Activated naive CD8-positive, alpha-beta T cell treated with anti-CD3 and anti-CD28 coated beads, Interleukin-2, amount 50 U/mL, for 24 hours (primary cell): ENCODE results near the gene CEL.
A peak's percentile ranks its signal among the peaks of the same experiment; 100 is the strongest.

Experiments
- ATAC-seq: fragments of 150-1000 bp; cut with Tn5 transposase; one replicate; pipeline ENCODE4 v1.10.0; 2021
- DNase-seq: peaks from one replicate; pipeline ENCODE4 v3.0.0; 2021
- H3K27ac Mint-ChIP-seq: one replicate; pipeline ENCODE4 v1.8.0; 2021; ENCODE audit warnings: mild to moderate bottlenecking, mixed read lengths
- H3K27me3 Mint-ChIP-seq: one replicate; pipeline ENCODE4 v1.8.0; 2021; ENCODE audit warnings: mixed read lengths
- H3K36me3 Mint-ChIP-seq: one replicate; pipeline ENCODE4 v1.8.0; 2021; ENCODE audit warnings: low read depth, mixed read lengths
- H3K4me1 Mint-ChIP-seq: one replicate; pipeline ENCODE4 v1.8.0; 2021; ENCODE audit warnings: mixed read lengths
- H3K4me3 Mint-ChIP-seq: one replicate; pipeline ENCODE4 v1.8.0; 2021; ENCODE audit warnings: mild to moderate bottlenecking, moderate library complexity, mixed read lengths
- H3K9me3 Mint-ChIP-seq: one replicate; pipeline ENCODE4 v1.8.0; 2021; ENCODE audit warnings: mixed read lengths

CEL gene

DNA sequence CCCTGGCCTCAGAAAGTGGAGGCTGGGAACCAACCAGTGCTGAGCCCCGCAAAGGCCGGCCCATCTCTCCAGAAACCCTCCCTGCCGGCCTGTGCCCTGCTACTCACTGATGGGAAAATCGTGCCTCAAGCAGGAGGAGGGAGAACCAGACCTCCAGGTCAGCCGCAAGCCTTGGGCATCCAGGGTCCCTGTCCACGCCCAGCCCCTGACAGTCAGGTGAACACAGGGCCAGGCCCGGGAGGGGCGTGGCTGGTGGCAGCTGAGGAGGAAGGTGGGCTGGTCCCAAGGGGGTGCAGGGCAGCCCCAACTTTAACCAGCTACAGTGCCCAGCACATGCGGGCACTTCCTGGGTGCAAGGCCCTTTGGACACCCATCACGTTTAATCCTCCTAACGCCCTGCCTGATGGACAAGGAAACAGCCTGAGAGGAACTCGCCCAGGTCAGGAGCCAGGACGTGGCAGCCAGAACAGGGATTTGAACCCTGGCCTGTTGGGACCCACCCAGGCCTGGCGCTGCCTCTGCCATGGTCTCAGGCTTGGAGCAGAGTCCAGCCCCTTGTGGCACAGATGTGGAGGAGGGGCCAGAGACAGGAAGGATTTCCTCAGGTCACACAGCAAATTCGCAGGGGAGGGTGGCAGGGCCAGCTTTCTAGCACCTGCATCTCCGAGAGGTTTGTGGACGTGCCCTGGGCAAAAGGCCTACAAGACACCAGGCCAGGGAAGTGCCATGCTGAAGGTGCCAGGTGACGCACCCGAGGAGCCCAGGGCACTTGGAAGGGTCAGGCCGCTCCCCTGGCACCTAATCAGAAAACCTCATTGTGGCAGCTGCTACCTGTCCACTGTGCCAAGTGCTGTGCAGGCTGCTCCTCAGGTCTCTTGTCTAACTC, 54.8 kb downstream of the CEL start:
- ATAC-seq (no peak), DNase-seq (no peak)
- H3K4me1 Mint-ChIP-seq: peaks cover 71% of the 10 kb centered on the region
- H3K36me3 Mint-ChIP-seq: no peaks in the 10 kb centered on the region
- H3K27ac Mint-ChIP-seq: peak overlapping the region; percentile 84
- H3K4me3 Mint-ChIP-seq: no peak overlapping the region
- H3K27me3 Mint-ChIP-seq: no peaks in the 10 kb centered on the region
- no peaks in the 10 kb centered on the region for H3K9me3 Mint-ChIP-seq

DNA sequence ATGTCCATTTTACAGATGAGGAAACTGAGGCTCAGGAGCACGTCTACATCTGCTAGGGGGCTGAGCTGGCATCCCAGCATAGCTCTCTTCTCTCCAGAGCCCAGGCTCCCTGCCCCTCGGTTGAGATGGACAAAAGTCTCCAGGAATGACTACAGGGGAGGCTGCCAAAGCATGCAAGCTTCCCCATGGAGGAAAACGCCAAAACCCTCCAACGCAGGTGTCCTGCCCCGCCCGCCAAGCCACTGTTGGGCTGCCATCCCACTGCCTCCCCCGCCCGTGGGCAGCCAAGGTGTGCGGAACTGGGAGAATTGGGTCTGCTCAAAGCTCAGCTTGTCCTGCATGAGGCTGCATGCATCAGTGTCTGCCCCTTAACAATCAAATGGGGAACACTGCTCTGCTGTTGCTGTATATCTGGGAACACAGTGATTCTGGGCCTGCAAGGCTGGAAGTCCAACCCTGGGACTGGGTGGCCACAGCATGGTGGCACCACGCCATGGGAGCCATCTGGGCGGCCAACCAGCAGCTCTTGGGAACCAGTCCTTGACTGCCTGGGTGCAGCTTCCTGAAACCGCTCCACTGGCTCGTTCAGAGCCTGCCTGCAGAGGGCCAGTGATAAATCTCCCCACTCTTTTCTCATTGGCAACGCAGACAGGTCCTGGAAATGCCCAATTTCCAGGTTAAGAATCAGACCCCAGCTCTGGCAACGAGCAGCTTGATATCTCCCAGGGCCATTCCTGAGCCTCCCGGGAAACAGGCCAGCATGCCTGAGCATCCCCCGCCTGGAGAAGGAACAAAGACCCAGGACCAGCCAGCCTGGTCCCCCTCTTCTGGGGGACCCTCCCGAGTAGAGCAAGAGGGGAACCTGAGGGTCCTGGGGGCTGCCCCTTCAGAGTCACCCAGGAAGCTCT, 55.7 kb downstream of the CEL start:
- no peak for DNase-seq
- Mint-ChIP-seq H3K4me1 (peaks cover 74% of the 10 kb centered on the region), H3K27me3 (no peaks in the 10 kb centered on the region), H3K36me3 (no peaks in the 10 kb centered on the region), H3K4me3 (no peak overlapping the region), H3K27ac (peak overlapping the region; percentile 46), H3K9me3 (no peaks in the 10 kb centered on the region)
- no peak for ATAC-seq

DNA sequence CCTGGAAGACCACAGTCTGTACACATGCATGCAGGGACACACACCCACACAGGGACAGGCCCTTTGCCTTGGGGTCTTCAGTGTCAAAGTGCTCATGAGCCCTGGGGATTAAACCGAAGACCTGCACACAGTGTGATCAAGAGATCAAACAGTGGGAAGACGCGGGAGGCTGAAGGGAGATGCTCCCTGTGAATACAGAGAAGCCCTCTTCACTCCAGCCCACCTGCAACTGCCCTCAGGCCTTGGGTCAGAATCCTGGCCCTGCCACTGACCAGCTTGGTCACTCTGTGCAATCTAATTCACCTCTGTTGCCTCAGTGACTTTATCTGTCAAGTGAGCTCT, 56.4 kb downstream of the CEL start:
- Mint-ChIP-seq H3K4me1 (peaks cover 71% of the 10 kb centered on the region), H3K27me3 (no peaks in the 10 kb centered on the region), H3K9me3 (no peaks in the 10 kb centered on the region), H3K27ac (no peak overlapping the region), H3K36me3 (no peaks in the 10 kb centered on the region), H3K4me3 (no peak overlapping the region)
- ATAC-seq: no peak
- no peak for DNase-seq

DNA sequence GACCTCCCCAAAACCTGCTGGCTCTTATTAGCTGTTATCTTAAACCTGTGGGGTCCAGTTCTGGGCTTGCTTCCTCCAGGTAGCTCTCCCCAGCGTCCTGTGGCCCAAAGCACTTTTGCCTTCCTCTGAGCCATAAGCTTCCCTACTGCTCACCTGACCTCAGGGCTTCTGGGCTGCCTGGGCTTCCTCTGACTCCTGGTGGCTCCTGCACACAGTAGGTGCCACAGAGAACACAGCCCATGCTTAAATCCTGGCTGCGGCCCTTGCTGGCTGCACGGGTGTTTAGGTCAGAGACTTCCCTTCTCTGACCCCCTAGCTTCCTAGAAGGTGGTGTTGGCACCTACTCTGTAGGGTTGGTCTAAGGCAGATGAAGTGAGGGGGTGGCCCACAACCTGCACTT, 56.8 kb downstream of the CEL start:
- DNase-seq (no peak), ATAC-seq (no peak)
- Mint-ChIP-seq H3K4me1 (peaks cover 69% of the 10 kb centered on the region), H3K9me3 (no peaks in the 10 kb centered on the region), H3K4me3 (peak overlapping the region; percentile 76), H3K36me3 (no peaks in the 10 kb centered on the region), H3K27me3 (no peaks in the 10 kb centered on the region), H3K27ac (peak overlapping the region; percentile 62)

DNA sequence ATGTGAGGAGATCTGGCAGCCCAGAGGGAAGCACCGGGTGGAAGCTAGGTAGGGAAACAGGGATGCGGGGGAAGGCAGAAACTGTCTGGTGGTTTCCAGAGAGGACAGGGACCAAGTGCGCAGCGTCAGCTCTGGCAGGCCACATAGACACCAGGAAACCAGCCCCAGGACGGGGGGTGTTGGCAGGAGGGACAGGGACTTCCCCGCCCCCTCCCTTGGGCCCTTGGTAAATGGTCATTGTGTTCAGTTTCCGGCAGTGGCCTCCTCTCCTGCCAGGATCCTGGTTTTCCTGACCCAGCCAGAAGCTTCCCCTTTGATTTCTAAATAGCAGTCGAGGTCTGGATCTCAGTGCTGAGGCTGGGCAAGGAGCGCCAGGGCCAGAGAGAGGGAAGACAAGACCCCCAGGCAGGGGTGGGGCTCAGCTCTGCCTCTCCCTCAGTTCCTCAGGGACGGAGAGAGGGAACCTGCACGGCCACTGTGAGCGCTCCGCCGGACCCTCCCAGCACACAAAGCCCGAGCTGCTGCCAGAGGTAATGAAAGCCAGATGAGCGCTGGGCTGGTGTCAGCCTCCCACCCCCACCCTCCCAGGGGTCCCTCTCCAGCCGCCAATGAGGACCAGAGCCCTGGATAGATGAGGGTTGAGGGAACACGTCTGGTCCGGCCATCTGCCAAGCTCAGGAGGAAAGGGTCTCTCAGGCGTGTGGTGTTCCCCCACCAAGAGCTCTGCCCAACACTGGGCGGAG, 57.5 kb downstream of the CEL start:
- no peaks in the 10 kb centered on the region for H3K9me3 Mint-ChIP-seq
- H3K27me3 Mint-ChIP-seq: no peaks in the 10 kb centered on the region
- peaks cover 67% of the 10 kb centered on the region for H3K4me1 Mint-ChIP-seq
- ATAC-seq (no peak), DNase-seq (no peak)
- H3K36me3 Mint-ChIP-seq: no peaks in the 10 kb centered on the region
- H3K4me3 Mint-ChIP-seq: peak overlapping the region; percentile 76
- peak overlapping the region; percentile 62 for H3K27ac Mint-ChIP-seq

DNA sequence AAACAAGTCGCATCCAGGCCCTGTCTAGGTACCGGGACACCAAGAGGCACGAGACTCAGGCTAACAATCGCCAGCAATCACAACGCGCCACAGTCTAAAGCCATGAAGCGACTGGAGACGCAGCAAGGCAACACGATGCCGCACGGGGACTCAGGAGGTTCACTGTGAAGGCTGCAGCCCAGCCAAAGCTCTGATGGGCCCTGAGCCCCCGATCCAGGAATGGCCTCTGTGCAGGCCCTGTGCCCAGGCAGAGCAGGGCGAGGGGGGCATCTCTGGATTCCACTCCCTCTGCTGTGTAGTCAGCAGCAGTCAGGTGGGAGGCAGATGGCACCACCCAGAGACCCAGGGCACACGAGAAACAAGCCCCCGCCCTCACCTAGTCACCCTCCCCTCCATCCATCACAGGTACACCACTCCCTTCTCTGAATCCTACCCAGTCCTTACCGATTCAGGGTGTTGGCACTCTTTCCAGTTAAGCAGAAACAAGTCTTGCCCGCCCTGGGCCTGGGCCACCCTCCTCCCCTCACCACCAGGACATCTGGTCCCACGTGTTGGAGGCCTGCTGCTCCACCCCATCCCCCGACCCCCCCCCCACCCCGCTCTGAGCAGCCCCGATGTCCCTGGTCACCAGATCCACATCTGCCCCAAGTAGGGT, 58.2 kb downstream of the CEL start:
- H3K27ac Mint-ChIP-seq: peak overlapping the region; percentile 54
- no peaks in the 10 kb centered on the region for H3K9me3 Mint-ChIP-seq
- H3K27me3 Mint-ChIP-seq: no peaks in the 10 kb centered on the region
- H3K4me3 Mint-ChIP-seq: peak overlapping the region; percentile 76
- ATAC-seq: no peak
- H3K4me1 Mint-ChIP-seq: peaks cover 68% of the 10 kb centered on the region
- no peaks in the 10 kb centered on the region for H3K36me3 Mint-ChIP-seq
- DNase-seq: no peak

DNA sequence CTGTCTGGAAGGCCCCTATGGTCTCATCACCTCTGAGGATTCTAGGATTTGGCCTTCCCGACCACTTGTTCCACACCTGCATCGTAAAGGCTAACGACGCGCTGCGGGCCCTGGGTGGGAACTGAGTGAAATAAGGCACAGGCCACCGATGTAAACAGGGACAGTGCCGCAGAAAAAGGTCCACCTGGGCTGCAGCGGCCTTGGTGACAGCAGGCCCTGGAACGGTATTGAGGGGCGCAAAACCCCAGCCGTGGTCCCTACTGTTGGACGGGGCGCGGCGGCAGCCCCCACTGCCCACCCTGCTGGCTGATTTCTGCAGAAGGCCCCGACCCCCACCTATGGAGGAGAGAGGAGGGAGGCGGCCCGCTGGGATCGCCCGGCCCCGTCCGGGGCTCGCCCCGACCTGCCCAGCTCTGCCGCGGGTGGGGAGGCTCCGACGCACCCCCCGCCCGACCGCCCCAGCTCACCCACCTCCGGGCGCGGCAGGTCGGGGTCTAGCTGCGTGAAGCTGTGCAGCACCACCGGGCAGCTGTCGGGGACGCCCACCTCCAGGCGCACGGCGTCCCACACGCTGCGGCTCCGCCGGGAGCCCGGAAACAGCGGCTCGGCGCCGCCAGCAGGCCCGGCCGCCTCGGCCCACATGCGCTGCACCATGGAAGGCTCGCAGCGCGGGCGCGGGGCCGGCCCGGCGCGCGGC, 58.9 kb downstream of the CEL start:
- ATAC-seq (no peak), DNase-seq (no peak)
- H3K27me3 Mint-ChIP-seq: no peaks in the 10 kb centered on the region
- H3K4me3 Mint-ChIP-seq: peak overlapping the region; percentile 76
- H3K4me1 Mint-ChIP-seq: peaks cover 65% of the 10 kb centered on the region
- H3K36me3 Mint-ChIP-seq: peaks cover 2% of the 10 kb centered on the region
- H3K27ac Mint-ChIP-seq: peak overlapping the region; percentile 54
- no peaks in the 10 kb centered on the region for H3K9me3 Mint-ChIP-seq
